GM21515 (cell line): ENCODE data around the gene KHK.

Source experiments
- ATAC-seq: cut with Tn5 transposase; IDR thresholded peaks from one replicate; pipeline ENCODE4 v1.9.1; 2021; ENCODE audit not compliant: unreplicated experiment

Gene KHK

DNA sequence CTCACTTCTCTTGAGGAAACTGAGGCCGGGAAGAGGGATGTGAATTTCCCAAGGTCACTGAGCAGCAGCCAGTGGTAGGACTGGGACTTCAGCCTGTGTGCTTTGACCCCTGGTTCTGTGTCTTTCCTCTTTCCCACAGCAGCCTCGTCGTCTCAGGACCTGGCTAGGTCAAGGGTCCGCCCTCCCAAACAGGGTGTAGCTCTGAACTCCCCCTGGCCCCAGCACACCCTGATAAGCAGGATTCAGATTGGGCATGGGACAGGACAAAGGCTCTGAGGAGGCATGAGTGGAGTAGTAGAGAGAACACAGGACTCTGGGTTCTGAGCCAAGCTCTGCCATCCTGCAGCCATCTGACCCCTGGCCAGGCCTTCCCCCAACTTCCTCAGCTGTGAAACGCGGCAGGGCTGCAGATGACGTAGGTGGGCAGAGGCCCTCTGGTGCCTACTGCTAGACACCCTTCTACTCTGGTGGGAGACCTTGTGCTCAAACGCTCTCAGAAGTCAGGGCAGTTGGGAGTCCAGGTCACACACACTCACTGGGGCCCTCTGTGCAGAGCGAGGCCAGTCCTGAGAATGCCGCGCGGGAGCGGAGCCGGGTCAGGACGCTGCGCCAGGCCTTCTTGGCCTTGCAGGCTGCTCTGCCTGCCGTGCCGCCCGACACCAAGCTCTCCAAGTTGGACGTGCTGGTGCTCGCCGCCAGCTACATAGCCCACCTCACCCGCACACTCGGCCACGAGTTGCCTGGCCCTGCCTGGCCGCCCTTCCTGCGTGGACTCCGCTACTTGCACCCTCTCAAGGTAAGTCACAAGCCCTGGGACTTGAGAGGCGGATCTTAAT lies 63.2 kb downstream of the KHK start:
- ATAC-seq: no peak
